HG03039 (cell line): Measurements from ENCODE around the gene RTP5.

ENCODE experiments used
- ATAC-seq: cut with Tn5 transposase; IDR thresholded peaks from one replicate; pipeline ENCODE4 v1.9.1; 2021; ENCODE audit warnings: mild to moderate bottlenecking, moderate library complexity; ENCODE audit not compliant: unreplicated experiment

Gene RTP5

DNA sequence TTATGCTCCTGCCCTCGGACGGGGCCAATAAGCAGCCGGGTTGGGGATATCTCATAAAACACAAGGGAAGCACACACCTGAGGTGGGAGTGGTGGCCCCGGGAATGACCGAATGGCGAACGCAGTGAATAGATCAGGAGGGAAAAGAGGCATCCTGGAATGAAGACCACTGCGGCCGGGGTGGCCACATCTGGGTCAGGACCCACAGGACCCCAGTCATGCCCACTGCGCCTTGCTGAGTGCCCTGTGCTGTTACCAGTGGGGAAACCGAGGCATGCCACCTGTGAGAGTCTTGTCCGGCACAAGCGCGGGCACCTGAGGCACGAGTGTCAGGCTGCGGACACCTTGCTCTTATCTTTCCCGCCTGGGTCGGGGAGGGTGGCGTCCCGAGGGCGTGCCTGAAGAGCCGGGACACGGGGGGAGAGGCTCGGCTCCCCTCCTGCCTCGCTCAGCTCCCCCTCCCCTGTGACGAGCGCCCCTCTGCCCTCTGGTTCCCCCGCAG, 12.4 kb upstream of the RTP5 start:
- no peak for ATAC-seq

DNA sequence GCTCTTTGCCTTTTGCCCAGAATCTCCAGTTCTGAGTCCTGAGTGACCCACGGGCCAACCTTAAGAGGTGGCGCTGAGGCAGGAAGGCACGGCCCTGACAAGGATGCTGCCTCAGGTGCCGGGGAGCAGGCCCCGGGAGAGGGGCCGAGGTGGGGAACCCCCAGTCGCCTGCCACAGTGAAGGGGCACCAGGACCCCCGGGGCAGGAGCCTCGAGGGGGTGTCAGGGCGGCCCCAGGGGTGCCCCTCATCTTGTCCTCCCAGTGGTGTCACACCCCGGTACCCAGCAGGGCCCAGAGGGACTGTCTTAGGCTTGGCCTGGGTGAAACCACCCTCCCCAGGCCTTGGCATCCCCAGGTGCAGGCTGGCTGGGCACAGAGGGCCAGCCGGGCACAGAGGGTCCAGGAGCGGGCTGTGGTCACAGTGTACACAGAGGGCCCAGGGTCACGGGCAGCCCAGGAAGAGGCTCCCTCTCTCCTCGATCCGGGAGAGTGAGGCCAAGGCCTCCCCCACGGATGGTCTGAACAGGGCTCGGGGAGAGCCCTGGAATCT, 11.9 kb upstream of the RTP5 start:
- ATAC-seq: no peak

- ATAC-seq: peak; percentile 27
These were observed 11.1 kb upstream of the RTP5 start, which contains the start of gene PDCD1 for GRCh38 chr2:241858206-241859016. Gene PDCD1 (minus strand): TSS chr2:241858894. CDS start chr2:241858838, 56 bp downstream.

GRCh38 chr2:241859017-241859435, 10.5 kb upstream of the RTP5 start:
- ATAC-seq: peak; percentile 5

DNA sequence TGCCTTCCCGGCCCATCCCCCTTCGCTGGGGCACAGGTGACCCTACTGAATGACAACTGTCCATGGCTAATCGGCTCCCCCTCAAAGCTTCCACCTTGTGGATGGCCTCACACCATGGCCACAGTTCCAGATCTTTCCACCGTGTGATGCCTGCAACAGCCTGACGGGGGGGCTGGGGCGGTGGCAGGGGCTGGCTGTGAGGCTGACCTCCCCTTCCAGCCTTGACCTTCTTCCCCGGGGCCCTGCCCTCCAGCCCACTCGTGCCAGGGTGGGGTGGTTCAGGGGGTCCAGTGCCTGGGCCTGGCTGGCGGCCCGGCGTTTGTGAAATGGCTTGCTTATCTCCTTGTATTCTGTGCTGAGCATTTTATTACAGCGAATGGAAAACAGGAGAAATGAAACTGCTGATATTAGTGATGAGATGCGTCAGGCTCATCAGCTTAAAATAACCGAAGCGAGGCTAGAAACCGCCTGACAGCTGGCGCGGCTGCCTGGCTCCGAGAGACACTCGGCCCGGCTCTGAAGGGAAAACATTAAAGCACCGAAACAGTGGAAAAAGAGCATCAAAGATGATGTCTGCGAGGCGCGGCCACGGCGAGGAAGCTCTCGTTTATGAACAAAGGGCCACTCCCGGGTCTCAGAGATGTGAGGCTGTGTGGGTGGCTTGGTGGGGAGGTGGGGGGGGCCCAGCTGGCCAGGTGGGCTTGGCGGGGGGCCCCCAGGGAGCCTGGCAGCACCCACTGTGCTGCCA, 9.9 kb upstream of the RTP5 start:
- ATAC-seq: no peak

- ATAC-seq: no peak
These were observed 9.1 kb upstream of the RTP5 start for GRCh38 chr2:241860184-241861078.

DNA sequence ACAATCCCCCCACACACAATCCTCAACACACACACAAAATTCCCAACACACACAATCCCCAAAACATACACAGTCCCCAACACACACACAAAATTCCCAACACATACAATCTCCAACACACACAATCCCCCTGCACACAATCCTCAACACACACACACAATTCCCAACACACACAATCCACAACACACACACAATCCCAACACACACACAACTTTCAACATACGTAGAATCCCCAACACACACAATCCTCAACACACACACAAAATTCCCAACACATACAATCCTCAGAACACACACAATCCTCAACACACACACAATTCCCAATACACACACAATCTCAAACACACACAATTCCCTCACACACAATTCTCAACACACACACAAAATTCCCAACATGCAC, 8.3 kb upstream of the RTP5 start:
- ATAC-seq: no peak

GRCh38 chr2:241862093-241862492, 7.4 kb upstream of the RTP5 start:
- no peak for ATAC-seq

GRCh38 chr2:241862775-241863535, 6.6 kb upstream of the RTP5 start:
- ATAC-seq: no peak

- no peak for ATAC-seq
These were observed 6.0 kb upstream of the RTP5 start for GRCh38 chr2:241863536-241863954.

DNA sequence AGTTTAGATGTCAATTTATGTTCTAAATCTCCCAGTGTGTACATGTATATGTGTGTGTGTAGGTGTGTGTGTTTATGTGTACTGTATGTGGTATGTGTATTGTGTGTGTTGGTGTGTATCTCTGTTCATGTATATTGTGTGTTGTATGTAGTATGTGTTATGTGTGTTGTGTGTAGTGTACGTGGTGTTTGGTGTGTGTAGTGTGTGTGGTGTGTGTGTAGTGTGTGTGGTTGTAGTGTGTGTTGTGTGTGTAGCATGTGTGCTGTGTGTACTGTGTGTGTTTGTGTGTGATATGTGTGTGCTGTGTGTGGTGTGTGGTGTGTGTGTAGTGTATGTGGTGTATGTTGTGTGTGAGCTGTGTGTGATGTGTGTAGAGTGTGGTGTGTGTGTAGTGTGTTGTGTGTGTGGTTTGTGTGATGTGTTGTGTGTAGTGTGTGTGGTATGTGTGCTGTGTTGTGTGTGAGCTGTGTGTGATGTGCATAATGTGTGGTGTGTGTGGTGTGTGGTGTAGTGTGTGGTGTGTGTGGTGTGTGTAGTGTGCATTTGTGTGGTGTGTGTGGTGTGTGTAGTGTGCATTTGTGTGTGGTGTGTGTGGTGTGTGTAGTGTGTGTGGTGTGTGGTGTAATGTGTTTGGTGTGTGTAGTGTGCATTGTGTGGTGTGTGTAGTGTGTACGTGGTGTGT, 5.2 kb upstream of the RTP5 start:
- ATAC-seq: no peak

DNA sequence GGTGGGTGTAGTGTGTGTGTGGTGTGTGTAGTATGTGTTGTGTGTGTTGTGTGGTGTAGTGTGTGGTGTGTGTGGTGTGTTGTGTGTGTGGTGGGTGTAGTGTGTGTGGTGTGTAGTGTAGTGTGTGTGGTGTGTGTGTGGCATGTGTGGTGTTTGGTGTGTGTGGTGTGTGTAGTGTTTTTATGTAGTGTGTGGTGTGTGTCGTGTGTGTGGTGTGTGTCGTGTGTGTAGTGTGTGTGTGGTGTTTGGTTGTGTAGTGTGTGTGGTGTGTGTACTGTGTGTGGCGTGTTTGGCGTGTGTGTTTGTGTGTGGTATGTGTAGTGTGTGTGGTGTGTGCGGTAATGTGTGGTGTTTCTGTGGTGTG, 4.7 kb upstream of the RTP5 start:
- ATAC-seq: no peak

DNA sequence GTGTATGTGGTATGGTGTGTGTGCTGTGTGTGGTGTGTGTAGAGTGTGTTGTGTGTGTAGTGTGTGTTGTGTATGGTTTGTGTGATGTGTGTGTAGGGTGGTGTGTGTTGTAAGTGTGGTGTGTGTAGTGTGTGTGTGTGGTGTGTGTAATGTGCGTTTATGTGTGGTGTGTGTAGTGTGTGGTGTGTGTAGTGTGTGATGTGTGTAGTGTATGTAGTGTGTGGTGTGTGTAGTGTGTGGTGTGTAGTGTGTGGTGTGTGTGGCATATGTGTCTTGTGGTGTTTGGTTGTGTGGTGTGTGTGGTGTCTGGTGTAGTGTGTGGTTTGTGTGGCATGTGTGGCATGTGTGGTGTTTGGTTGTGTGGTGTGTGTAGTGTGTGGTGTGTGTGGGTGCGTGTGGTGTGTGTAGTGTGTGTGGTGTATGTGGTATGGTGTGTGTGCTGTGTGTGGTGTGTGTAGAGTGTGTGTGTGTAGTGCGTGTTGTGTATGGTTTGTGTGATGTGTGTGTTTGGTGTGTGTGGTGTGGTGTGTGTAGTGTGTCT, 4.0 kb upstream of the RTP5 start:
- ATAC-seq: no peak

DNA sequence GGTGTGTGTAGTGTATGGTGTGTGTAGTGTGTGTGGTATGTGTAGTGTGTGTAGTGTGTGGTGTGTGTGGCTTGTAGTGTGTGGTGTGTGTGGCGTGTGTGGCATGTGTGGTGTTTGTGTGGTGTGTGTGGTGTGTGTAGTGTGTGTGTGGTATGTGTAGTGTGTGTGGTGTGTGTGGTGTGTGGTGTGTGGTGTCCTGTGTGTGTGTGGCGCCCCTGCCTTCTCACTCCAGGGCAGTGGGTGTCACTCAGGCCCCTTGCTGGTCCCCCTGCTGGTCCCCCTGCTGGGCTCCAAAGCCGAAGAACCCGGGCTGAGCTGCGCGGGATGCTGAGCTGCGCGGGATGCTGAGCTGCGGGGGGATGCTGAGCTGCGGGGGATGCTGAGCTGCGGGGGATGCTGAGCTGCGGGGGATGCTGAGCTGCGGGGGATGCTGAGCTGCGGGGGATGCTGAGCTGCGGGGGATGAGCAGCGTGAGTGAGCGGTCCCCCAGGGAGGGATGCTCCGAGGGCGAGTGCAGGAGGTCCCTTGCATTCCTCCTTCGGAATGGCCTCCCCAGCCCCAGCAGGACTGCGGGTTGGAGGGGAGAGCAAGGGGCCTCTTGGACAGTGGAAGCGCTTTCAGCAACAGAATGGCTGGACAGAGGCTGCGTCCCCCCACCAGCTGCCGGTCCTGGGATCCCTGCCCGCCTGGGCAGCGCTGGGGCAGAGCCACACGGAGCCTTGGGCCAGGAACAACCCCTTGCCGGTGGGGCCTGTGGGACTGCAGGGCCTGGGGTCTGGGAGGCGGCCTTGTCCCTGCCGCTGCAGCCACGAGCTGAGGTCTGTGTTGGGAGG, 3.4 kb upstream of the RTP5 start:
- ATAC-seq: no peak

GRCh38 chr2:241866790-241867645, 2.5 kb upstream of the RTP5 start:
- no peak for ATAC-seq

GRCh38 chr2:241867776-241868420, 1.6 kb upstream of the RTP5 start:
- no peak for ATAC-seq

GRCh38 chr2:241868661-241869081, 858 bp upstream of the RTP5 start:
- ATAC-seq: no peak
